GM12801 (cell line): ENCODE measurements around the gene DNAH5.

ENCODE experiments used
- CTCF ChIP-seq: IDR thresholded peaks from one replicate; pipeline ENCODE4 v1.5.1; 2011; ENCODE audit warnings: control low read depth; ENCODE audit not compliant: insufficient read length; ENCODE audit errors: extremely low read depth

The DNAH5 gene

GRCh38 chr5:13749766-13750165 is 194.7 kb downstream of the DNAH5 start:
- no peak for TF ChIP-seq CTCF

GRCh38 chr5:13746026-13746425 is 198.5 kb downstream of the DNAH5 start:
- no peak for TF ChIP-seq CTCF

- no peak for TF ChIP-seq CTCF
Observed at GRCh38 chr5:13745508-13745907, 199.0 kb downstream of the DNAH5 start.

GRCh38 chr5:13740471-13740870 is 204.0 kb downstream of the DNAH5 start:
- no peak for TF ChIP-seq CTCF

GRCh38 chr5:13739479-13739878 is 205.0 kb downstream of the DNAH5 start:
- no peak for TF ChIP-seq CTCF

GRCh38 chr5:13735691-13736090 is 208.8 kb downstream of the DNAH5 start:
- TF ChIP-seq CTCF: no peak

- TF ChIP-seq CTCF: no peak
Observed at GRCh38 chr5:13731121-13731628, 213.3 kb downstream of the DNAH5 start.

GRCh38 chr5:13708906-13709305 is 235.6 kb downstream of the DNAH5 start:
- TF ChIP-seq CTCF: no peak
